GM21737 (cell line): ENCODE measurements around the gene SLC2A5.
"Not testable (repeated sequence)": the region's sequence is repeated elsewhere in the genome, so short reads cannot be mapped to it uniquely, and the experiment has no call there.

Experiments used
- ATAC-seq: cut with Tn5 transposase; IDR thresholded peaks from one replicate; pipeline ENCODE4 v1.9.1; 2021; ENCODE audit warnings: mild to moderate bottlenecking, moderate library complexity; ENCODE audit not compliant: unreplicated experiment

The SLC2A5 gene, protein sequence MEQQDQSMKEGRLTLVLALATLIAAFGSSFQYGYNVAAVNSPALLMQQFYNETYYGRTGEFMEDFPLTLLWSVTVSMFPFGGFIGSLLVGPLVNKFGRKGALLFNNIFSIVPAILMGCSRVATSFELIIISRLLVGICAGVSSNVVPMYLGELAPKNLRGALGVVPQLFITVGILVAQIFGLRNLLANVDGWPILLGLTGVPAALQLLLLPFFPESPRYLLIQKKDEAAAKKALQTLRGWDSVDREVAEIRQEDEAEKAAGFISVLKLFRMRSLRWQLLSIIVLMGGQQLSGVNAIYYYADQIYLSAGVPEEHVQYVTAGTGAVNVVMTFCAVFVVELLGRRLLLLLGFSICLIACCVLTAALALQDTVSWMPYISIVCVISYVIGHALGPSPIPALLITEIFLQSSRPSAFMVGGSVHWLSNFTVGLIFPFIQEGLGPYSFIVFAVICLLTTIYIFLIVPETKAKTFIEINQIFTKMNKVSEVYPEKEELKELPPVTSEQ

DNA sequence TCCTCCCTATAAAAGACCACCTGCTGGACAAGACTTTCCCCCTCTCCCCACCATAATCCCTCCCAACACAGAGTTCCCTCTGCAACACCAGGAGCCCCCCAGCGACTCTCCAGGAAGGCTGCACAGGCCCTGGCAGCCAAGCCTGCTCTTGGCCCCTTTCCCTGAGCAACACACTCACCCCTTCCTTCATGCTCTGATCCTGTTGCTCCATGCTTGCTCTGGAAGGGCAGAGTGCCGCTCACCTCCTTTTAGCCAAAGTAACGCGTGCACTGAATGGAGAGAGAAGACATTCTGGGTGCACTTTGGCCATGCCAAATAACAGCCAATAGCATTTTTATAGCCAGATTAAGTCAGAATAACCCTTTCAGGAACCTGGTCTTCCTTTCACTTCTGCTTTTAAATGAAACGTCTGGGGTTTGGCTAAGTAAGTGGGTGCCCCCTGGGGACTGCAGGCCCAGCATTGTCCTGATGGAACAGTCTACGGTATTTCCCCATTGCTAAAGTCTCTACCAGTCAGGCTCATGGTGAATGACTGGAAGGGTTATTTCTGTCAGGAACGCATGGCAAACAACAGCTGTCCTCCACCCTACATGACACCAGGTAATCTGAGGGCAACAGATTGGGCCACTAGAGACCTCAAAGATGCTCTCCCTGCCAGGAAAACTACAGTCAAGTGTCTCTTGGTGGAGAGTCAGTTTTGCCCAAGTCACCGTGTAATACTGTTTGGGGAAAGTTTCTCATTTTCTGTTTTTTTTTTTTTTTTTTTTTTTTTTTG, at the start of gene SLC2A5:
TSS of gene SLC2A5 (minus strand) at position 310 of the 775 bp plus-strand sequence. CDS start at position 211, 99 bp downstream.
- peak; percentile 84 for ATAC-seq

DNA sequence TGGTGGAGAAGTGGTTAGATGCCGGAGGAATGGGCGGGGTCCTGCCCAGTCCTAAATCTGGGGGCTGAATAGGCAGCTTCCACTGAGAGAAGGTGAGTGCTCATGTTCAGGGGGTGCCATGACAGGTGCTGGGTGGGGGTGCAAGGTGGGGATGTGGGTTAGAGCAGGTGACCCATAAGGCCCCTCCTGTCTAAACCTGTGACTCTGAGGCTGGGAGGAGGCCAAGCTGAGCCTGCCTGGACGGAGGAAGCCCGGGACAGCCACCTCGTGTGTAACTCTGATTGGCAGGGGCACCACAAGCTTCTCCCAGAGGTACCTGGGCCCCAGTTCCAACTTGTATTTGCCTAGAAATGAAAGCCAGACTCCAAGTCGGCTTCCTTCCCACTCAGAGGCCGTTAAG, 48.8 kb upstream of the SLC2A5 start:
- ATAC-seq = no peak

DNA sequence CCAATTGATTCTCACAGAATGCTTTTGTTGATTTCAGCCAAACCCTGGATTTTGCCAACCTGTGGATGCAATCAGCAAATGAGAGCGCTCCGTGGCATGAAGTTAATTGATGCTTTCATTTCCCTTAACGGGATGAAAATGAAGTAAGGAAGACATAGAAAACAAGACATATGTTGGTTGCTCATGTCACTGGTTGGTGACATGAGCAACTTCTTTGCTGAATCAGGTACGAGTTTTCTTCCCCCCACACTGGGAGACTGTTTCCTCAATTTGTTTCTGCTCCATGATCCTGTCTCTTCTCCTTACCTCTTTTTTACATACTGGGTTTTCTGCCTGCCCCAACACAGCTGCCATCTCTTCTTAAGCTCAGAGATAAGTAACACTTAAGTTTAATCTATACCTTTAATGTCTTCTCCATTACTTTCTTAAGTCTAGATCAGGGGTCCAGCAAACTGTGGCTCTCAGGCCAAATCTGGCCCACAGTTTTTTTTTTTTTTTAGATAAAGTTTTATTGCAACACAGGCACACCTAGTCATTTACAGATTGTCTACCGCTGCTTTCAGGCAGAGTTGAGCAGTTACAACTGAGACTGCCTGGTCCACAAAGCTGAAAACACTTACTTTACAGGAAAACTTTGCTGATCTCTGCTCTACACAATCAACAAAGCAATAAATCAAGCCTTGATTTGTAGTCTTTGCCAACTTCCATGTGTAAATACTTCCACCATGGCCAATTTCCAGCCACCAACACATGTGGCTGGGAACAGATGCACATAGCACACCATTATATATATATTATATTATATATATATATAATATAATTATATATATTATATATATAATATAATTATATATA, 46.1 kb upstream of the SLC2A5 start:
- no peak for ATAC-seq

DNA sequence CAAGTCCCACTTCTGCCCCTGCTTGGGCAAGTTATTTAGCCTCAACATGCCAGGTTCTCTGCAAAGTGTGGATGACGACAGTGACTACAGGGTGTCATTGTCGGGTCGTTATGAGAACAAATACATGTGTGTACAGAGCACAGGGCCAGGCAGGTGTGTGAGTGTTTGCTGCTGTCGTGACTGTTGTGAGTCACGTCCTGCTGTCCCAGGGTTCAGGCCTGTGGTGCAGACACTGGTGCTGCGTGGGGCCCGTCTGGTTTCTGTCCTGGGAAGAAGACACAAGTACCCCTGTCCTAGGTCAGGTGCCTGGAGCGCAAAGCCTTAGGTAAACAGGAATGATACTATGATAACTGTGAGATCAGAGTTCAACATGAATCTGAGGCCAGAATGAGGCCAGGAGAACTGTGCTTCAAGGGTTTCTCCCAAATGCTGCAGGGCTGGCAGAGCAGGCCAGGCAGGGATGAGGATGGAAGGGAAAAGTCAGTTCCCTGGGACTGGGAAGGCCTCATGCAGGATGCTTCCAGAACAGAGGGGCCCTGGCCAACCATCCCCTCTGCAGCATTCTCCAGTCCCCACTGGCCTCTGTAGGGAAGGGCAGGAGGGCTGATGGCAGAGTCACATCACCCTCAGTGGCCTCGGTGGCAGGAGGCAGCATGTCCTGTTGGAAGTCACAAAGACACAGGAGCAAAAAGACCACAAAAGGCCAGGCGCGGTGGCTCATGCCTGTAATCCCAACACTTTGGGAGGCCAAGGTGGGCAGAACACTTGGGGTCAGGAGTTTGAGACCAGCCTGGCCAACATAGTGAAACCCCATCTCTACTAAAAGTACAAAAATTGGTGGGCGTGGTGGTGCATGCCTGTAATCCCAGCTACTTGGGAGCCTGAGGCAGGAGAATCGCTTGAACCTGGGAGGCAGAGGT, 43.8 kb upstream of the SLC2A5 start:
- ATAC-seq = no peak

DNA sequence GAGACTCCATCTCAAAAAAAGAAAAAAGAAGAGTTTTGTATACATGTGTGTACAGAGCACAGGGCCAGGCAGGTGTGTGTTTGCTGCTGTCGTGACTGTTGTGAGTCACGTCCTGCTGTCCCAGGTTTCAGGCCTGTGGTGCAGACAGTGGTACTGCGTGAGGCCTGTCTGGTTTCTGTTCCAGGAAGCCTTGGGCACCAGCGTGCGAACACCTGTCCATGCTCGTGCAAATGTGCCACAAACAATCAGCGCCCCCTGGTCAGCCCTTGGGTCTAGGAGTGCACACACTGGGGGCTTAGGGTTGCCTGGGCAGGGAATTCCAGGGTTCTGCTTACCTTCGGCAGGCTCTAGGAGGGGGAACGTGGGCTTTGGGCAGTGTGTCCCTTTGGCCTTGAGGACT, 42.5 kb upstream of the SLC2A5 start:
- no peak for ATAC-seq

DNA sequence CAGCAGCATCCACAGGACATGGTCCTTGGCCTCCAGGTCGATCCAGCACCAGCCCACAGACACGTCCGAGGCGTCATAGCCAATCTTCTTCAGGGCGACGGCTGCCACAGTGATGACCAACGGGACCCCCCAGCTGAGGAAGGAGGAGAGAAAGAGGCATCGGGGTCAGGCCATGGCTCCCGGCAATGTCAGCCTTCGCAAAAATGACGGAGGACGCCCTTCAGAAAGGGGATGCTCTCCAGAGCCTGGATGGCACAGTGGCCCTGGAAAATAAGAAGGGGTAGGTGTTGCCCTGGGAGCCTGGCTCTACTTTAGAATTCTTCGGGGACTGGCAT, 41.9 kb upstream of the SLC2A5 start:
- ATAC-seq = no peak

DNA sequence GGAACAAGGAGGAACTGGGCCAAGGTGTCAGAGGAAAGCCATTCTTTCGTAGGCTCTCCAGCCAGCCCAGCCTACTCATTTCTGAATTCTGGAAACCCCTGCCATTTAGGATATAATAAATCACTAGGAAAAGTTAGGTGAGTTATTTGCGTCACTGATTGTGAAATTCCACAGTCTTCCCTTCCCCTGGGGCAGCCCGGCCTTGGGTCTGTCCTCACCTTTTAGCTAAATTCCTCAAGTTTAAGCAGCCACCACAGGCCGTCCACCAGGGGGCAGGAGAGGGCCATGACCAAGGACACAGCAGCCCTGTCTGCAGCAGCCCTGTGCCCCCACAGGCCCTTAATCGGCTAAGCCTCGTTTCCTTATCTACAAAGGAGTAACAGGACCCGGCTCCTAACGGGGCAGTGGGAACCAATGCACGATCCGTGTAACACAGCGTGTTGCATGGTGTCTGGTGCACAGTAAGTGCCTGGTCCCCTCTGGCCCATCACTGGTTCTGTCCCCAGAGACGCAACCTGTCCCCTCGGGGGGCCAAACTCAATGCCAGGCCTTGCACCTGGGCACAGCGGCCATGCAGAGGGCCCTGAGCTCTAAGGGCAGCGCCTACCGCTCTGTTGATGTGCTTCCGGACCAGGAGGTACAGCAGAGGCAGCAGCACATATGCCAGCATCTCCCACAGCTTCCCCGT, 41.4 kb upstream of the SLC2A5 start:
- no peak for ATAC-seq

DNA sequence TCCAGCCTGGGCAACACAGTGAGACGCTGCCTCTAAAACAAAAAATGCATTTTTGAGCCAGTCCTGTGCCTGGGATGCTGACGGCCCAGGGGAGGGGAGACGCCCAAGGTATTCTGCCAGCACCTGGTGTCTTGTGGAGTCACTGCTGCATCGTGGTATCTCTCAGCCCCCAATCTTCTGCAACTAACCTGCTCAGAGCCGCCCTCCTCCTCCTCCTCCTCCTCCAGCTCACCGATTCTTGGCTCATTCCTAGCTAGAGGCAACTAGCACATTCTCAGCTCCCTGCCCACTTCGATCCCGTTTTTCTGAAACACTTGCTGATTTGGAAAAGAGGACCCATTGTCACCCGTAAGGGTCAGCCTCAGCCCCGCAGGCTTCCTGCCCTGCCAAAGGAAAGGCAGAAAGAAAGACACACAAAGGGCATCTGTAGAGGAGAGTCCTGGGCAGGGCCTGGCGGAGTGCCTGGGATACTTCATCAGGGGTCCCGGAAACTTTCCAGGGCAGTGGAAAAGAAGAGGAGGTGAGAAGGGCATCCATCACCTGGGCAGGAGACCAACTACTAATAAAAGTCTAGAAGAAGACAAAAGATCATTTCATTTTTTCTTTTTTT, 38.7 kb upstream of the SLC2A5 start:
- no peak for ATAC-seq

DNA sequence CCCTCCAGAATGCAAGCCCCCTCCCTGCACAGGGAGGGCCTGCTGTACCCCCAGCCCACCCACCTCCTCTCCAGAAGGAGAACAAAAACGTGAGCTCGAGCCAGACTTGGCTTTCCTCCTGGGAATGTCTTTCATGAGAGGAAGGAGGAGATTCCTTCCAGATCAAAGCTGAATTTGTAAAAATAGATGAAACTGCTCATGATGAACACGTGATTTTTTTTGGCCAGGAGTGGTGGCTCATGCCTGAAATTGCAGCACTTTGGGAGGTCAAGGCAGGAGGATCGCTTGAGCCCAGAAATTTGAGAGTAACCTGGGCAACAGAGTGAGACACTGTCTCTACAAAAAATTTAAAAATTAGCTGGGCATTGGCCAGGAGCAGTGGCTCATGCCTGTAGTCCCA, 37.7 kb upstream of the SLC2A5 start:
- ATAC-seq = no peak

DNA sequence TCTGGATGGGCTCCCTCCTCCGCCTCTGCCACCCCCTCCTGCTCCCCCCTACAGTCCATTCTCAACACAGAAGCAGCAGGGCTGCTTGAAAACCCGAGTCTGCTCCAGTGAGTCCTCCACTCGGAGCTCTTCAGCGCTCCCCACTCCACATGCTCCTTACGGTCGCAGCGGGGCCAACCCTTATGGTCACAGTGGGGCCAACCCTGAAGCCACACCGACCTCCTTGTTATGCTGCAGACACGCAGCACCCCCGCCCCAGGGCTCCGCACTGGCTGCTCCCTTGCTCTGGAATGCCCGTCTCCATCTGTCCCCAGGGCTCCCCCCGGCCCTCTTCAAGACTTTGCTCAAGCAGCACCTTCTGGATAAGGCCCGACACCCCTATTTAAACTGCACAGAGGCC, 36.9 kb upstream of the SLC2A5 start:
- ATAC-seq = no peak

DNA sequence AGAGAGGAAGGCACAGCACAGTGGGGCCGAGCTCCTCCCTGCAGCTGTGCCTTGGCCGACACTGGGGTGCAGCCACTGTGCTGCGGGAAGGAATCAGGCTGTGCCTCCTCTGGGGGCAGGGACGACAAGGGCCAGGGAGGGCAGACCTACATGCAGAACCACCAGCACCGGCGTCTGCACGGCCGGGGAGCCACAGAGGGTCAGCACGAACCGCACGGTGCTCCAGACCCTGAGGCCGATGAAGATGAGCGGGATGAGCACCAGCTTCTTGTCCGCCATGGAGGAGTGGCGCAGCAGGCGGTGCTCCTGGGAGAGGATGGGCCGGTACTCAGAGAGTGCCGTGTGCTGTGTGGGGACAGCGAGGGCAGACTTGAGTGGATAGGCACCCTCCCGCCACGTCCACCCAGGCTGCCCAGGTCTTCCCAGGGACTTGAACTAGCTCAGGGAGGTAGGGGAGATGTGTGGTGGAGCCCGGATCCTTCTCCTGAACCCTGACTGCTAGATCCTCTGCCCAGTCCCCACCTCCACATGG, 36.0 kb upstream of the SLC2A5 start:
- ATAC-seq = no peak

DNA sequence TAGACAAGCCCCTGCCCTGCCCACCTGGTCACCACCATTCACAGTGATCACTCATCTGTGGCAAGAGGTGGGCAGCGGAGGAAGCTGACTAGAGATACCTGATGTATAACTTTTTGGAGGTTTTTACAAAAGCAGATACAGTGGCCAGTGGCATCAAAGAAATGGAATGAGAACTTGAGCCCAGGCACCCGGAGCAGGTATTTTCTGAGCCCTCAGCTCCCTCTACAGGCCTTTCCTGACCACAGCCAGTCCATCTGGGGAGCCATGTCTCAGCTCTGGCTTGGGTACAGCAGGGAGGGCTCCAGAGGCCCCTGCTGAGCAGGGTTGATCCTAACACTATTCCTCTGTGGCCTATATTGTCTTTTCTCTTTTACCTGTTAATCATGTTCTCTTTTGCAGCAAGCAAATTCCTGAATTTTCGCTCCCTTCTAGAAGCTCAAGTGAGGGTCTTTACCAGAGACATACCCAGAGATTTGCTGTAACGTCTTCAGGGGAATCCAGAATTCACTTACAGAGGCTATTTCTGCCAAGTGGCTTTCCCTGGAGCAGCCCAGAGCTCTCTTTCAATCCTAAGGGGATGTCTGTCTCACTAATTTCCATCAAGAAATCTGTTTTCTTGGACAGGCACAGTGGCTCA, 32.2 kb upstream of the SLC2A5 start:
- ATAC-seq = peak; percentile 73

DNA sequence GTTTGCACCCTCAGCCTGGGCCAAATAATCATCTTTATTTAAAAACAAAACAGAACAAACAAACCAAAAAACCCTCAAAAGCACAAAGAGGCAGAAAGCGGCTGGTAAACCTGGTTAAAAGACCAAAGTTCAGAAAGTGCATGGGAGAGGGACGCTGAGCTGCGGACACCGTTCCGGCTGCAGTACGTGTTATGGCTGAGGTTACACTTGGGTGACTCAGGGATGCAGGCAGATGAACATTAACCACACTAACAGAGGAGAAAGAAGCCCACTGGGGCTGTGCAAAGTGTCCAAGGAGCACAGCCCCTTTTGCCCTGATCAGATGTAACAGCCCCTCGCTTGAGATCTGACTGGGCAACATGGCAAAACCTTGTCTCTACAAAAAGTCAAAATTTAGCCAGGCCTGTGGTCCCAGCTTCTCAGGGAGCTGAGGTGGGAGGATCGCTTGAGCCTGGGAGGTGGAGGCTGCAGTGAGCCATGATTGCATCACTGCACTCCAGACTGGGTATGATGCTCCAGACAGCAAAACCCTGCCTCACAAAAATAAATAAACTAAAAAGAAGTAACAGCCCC, 31.1 kb upstream of the SLC2A5 start:
- ATAC-seq = no peak

DNA sequence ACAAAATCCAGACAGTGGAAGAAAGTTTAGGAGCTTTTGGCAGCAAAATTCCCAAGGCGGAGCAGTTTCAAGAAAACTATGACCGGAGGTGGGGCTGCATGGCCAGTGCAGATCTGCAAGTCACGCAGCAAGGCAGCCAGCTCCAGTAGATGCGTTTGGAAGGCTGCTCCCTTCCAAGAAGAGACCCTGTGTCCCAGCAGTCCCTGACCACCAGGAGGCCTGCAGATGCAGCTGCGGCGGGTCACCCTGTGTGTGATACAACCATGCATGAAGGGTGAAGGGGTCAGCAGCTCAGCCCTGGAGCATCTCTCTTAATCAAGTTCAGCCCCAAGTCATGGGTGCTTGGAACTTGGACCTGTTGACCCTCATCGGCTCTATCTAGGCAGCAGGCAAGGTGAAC, 30.1 kb upstream of the SLC2A5 start:
- no peak for ATAC-seq

DNA sequence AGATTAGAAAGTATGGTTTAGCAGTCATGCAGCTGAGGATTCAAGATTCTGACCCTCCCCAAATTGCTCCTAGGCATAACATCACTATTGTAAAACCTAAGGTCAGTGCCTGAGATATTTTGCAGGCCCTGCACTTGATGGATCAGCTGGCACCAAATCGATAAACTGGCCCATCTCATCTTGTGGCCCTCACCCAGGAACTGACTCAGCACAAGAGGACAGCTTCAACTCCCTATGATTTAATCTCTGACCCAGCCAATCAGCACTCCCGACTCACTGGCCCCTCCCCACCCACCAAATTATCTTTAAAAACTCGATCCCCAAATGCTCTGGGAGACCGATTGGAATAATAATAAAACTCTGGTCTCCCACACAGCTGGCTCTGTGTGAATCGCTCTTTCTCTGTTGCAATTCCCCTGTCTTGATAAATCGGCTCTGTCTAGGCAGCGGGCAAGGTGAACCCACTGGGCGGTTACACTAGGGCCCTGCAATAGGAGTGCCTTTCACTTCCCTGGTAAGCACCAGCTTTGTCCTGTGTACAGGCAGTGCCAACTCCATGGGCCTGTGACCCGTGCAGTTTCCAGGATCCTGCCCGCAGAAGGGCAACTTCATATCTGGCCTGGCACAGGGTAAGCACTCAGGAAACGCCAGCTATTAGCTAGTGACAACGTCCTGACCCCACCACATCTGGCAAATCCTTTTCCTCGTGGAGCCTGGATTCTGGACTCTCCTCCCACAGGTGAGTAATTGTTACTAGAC, 28.7 kb upstream of the SLC2A5 start:
- ATAC-seq = no peak

DNA sequence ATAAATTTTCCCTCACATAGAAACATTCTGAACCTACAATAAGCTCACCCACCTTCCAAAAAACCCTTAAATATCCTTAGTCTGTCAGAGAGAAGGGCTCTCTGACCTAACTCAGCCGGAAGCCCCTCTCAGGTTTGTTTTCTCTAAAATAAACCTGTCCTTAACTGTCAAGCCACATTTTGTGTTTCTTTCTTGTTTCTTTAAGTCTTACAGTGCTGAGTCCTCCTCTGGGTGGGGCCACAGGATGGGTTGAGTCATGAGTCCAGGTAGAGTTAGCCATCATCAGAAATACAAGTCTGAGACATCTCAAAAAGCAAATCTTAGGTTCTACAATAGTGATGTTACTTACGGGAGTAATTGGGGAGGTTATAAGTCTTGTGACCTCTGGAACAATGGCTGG, 26.4 kb upstream of the SLC2A5 start:
- ATAC-seq = no peak

DNA sequence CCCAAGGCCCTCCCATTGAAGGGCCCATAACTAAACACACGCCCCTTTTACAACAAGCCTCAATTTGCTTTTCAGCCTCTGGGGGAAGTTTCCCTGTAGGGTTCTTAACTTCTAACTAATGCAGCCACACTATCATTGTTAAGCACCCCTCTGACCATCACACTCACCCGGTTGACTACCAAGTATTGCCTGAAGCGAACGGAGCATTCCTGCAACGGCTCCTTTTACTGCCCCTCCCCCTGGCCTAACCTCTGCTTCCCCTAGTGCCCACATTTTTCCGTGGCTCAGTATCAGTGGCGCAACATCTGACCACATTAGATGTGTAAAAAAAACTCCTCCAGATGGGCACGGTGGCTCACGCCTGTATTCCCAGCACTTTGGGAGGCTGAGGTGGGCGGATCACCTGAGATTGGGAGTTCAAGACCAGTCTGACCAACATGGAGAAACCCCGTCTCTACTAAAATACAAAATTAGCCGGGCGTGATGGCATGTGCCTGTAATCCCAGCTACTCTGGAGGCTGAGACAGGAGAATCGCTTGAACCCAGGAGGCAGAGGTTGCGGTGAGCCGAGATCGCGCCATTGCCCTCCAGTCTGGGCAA, 24.7 kb upstream of the SLC2A5 start:
- not testable (repeated sequence) for ATAC-seq
